GM19025 (cell line): ENCODE measurements around the gene SEC14L2.
A peak's percentile ranks its signal among the peaks of the same experiment; 100 is the strongest.

ENCODE experiments used
- ATAC-seq: cut with Tn5 transposase; IDR thresholded peaks from one replicate; pipeline ENCODE4 v1.9.1; 2021; ENCODE audit warnings: mild to moderate bottlenecking, low read depth, moderate library complexity; ENCODE audit not compliant: unreplicated experiment

The SEC14L2 gene

GRCh38 chr22:30396871-30397655, at the start of gene SEC14L2:
SEC14L2 (plus strand) TSS chr22:30397018; CDS start chr22:30397117, 99 bp downstream.
- ATAC-seq = no peak

DNA sequence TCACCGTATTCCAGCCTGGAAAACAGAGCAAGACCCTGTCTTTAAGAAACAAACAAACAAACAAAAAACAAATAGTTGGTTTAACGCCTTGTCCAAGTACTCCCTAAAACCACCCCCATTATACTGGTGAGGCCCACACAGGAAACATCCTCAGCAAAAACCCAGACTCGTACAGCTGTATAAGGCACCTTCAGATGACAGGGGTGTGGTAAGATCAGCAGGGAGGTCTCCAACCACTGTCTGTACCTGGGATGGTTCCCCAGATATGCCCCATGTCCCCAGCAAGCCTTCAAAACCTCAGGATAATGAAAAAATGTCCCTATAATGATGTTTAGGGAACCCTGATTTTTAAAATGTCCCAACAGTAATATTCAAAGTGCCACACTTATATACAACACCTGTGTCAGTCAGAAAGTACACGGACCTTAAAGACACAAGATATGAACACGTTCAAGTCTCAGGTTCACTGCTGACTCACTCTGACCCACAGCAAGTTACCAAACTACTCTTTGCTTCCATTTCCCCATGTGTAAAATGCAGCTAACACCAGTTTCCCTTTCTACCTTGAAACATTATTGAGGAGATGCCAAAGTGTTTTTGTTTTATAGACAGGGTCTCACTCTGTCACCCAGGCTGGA, 49.4 kb upstream of the SEC14L2 start:
- ATAC-seq = no peak

- ATAC-seq = no peak
These were observed 48.4 kb upstream of the SEC14L2 start for GRCh38 chr22:30348404-30348803.

- ATAC-seq = no peak
These were observed 48.0 kb upstream of the SEC14L2 start for GRCh38 chr22:30348809-30349208.

DNA sequence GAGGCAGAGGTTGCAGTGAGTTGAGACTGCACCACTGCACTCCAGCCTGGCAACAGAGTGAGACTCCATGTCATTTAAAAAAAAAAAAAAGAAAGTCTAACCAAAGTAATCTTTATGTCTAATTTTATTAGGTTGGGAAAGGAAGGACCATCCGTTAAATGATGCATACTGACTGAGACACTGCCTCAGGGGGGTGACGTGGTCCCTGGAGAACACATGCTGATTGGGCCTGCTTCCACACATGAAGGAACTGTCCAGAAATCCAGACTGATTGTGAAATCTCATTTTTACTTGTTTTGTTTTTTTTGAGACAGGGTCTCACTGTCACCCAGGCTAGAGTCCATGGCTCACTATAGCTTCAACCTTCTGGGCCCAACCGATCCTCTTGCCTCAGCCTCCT, 45.6 kb upstream of the SEC14L2 start:
- ATAC-seq = no peak

DNA sequence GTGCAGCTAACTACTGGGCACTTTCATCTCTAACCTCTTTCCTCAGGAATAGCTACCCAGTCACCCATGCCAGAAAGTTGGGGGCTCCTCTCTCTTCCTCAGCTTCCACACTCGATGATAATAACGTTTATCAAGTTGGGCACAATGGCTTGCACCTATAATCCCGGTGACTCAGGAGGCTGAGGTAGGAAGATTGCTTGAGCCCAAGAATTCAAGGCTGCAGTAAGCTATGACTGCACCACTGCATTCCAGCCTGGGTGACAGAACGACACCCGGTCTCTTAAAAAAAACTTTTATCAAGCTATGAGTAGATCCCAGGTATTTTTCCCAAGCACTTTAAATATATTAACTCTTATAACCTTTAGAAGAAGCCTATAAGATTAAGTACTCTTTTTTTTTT, 42.2 kb upstream of the SEC14L2 start:
- ATAC-seq = no peak

GRCh38 chr22:30356449-30357235, 40.2 kb upstream of the SEC14L2 start, which contains the start of the genes CCDC157 and SF3A1:
CCDC157 (plus strand) TSS chr22:30357007; CDS start chr22:30366001, 8,994 bp downstream.
SF3A1 (minus strand) TSS chr22:30356894; CDS start chr22:30356792, 102 bp downstream.
- ATAC-seq = peak; percentile 84

DNA sequence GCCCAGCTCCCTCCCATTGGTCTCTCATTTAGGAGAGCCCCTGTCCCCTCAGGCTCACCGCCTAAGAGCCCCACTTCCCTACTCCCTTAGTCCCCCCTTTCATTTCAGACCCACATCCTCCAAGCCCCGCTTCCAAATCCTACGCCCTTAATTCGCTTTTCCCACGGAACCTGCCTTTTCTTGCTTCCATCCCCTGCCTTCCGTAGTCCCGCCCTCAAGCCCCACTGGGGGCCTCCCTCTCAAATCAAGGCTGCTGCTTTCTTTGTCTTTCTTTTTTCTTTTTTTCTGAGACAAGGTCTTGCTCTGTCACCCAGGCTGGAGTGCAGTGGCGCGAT, 39.6 kb upstream of the SEC14L2 start:
- ATAC-seq = no peak

DNA sequence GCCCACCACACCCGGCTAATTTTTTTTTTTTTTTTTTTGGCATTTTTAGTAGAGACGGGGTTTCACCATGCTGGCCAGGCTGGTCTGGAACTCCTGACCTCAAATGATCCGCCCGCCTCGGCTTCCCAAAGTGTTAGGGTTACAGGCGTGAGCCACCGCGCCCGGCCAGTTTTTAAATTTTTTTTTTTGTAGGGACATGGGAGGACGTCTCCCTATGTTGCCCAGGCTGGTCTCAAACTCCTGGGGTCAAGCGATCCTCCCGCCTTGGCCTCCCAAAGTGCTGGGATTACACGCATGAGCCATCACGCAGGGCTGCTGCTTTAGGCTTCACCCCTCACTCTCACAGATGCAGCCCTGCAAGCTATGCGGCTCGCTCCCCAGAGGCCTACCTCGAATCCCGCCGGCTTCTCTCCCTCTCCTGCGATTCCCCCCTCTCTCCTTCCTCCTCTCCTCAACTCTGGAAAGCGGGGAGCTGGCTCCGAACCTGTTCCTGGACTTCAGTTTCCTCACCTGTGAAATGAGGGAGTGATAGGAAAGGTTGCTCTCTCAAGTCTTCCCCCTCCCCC, 39.1 kb upstream of the SEC14L2 start:
- ATAC-seq = no peak

DNA sequence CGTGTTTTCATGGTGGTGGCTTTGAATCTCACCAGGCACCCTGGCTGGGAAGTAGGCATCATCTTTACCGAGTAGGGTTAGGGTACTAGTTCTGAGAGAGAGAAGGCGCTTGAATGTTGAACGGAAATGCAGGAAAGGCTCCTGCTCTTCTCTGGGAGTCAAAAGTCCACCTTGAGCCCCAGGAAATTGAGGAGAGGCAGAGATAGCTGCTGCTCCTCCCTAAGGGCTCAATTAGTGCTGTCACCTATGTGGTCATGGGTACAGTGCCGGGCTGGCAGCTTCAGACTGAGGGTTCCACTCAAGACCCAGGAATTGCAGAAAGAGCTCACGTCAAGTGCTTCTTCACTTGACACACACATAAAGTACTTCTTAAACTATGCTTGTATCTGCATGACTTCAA, 38.3 kb upstream of the SEC14L2 start:
- ATAC-seq = no peak

GRCh38 chr22:30361916-30362650, 34.7 kb upstream of the SEC14L2 start:
- no peak for ATAC-seq

DNA sequence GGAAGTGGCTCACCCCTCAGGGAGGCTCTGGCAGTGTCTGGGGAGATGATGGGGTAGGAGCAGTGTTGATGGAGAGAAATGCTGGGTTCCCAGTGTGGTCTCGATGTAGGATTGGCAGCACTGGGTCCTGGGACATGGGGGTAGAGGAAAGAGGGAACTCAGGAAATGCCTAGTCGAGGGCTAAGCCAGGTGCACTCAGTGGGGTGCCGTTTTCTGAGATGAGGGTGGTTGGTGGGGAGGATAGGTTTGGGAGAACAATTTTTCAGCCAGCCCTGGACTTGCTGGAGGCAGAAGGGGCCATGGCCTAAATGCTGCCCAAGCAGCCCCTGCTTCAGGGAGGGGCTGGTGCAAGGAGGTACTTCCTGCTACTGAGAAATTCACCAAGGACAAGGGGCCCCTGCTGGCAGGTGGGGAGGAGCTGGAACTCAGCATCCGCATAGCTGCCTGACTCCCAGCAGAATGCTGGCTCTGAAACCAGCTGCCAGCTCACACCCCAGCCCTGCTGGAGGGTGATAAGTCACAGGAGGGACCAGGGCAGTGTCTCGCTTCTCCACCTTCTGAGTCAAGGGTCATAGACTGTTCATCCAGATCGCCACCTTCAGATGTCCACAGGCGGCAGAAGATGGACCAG, 34.1 kb upstream of the SEC14L2 start:
- no peak for ATAC-seq

- ATAC-seq = no peak
These were observed 30.9 kb upstream of the SEC14L2 start for GRCh38 chr22:30365891-30366290.

GRCh38 chr22:30368420-30368819, 28.4 kb upstream of the SEC14L2 start:
- no peak for ATAC-seq

DNA sequence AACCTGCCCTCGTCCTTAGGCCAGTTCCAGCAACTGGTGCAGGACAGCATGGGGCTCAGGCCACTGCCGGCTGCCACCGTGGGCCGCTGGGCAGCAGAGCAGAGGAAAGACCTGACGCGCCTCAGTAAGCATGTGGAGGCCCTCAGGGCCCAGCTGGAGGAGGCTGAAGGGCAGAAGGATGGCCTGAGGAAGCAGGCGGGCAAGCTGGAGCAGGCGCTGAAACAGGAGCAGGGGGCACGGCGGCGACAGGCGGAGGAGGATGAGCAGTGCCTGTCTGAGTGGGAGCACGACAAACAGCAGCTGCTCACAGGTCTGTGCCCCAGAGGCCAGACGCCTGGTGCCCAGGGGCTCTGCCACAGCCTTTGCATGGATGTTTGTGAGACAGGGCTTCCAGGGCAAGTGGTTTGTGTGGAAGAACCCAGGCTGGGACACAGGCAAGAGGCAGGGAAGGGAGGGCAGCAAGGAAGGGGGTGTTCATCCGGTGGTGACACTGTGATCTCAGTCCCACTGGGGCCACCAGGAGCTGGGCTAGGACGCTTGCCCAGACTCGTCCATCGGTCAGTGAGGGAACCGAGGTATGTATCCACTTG, 26.1 kb upstream of the SEC14L2 start:
- ATAC-seq = no peak

GRCh38 chr22:30371321-30371720, 25.5 kb upstream of the SEC14L2 start:
- ATAC-seq = no peak

- no peak for ATAC-seq
These were observed 24.8 kb upstream of the SEC14L2 start for GRCh38 chr22:30371981-30372380.

DNA sequence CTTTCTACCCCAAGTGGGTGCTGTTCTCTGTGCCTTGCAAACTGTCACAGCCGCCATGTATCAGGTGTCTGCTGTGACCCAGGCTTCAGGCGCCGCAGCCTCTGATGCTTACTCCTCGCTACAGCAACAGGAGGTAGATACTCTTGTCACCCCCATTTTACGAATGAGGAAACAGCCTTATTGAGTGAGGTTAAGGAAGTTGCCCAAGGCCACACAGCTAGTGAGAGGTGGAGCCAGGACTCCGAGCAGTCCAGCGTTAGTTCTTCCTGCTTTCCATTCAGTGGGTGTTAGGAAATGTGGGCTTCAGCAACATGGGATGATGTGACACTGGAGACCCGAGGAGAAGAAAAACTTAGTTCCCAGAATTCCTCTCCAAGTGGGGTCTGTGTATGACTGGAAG, 23.9 kb upstream of the SEC14L2 start:
- no peak for ATAC-seq
